PC-3 (cell line): Measurements from ENCODE around the gene PYROXD2. TPM values are rescaled to one million over a fixed set of nuclear protein-coding genes. Genes with fewer than 3 reads are reported as not detected.

ENCODE experiments used
- ATAC-seq: fragments of 200-7000 bp; cut with Tn5 transposase; 2 replicates; pipeline ENCODE4 v1.9.1; 2020; ENCODE audit warnings: mild to moderate bottlenecking, moderate library complexity
- BruUV-seq: library from RNA; stranded (reverse); fragments of 400-500 nt; replicated peaks from 2 replicates; lab custom pipeline; 2021; lab: Mats Ljungman, UMichigan
- CTCF ChIA-PET: fragments of 300-600 bp; sonication (Branson Sonifier 250); formaldehyde crosslinking; loops from one replicate; lab custom pipeline; 2022; ENCODE audit warnings: antibody characterized with exemption; lab: Charles Lee
- POLR2A ChIA-PET: fragments of 300-600 bp; sonication (Branson Sonifier 250); formaldehyde crosslinking; loops from one replicate; lab custom pipeline; 2022; ENCODE audit warnings: antibody characterized with exemption; ENCODE audit not compliant: unreplicated experiment; lab: Charles Lee
- DNase-seq: peaks from one replicate; pipeline ENCODE4 v3.0.0-alpha.2; 2015
- H2AFZ ChIP-seq: fragments of 300-600 bp; sonication (generic); 2 replicates; pipeline ENCODE4 v1.6.0; 2016; ENCODE audit warnings: antibody characterized with exemption, low read length
- H3F3A ChIP-seq: fragments of 300-600 bp; sonication (generic); one replicate; pipeline ENCODE4 v1.6.0; 2017; ENCODE audit warnings: antibody characterized with exemption, low read length, control low read depth, mild to moderate bottlenecking; ENCODE audit not compliant: unreplicated experiment
- H3K27ac ChIP-seq: fragments of 300-600 bp; sonication (generic); 2 replicates; pipeline ENCODE4 v1.5.1; 2016; ENCODE audit warnings: mild to moderate bottlenecking, low read length
- H3K27me3 ChIP-seq: fragments of 300-600 bp; sonication (generic); 2 replicates; pipeline ENCODE4 v1.6.1; 2016; ENCODE audit warnings: low read length, mixed read lengths
- H3K36me3 ChIP-seq: fragments of 300-600 bp; sonication (generic); 2 replicates; pipeline ENCODE4 v1.6.1; 2016; ENCODE audit warnings: low read depth, mixed run types, low read length, mixed read lengths
- H3K4me1 ChIP-seq: fragments of 300-600 bp; sonication (generic); 2 replicates; pipeline ENCODE4 v1.5.1; 2016; ENCODE audit warnings: low read length; ENCODE audit not compliant: insufficient read depth
- H3K4me2 ChIP-seq: fragments of 300-600 bp; sonication (generic); 2 replicates; pipeline ENCODE4 v1.6.0; 2016; ENCODE audit warnings: low read length
- H3K4me3 ChIP-seq: fragments of 300-600 bp; sonication (generic); 2 replicates; pipeline ENCODE4 v1.5.1; 2016; ENCODE audit warnings: mild to moderate bottlenecking, low read length, mixed read lengths
- H3K79me2 ChIP-seq: fragments of 300-600 bp; sonication (generic); 2 replicates; pipeline ENCODE4 v1.6.1; 2017; ENCODE audit warnings: low read length, mixed read lengths
- H3K9ac ChIP-seq: fragments of 300-600 bp; sonication (generic); 2 replicates; pipeline ENCODE4 v1.6.0; 2016; ENCODE audit warnings: mild to moderate bottlenecking, low read length
- H3K9me2 ChIP-seq: fragments of 300-600 bp; sonication (generic); replicated peaks from 2 replicates; pipeline ENCODE4 v1.6.1; 2016; ENCODE audit warnings: mixed run types, low read length, mixed read lengths
- H3K9me3 ChIP-seq: fragments of 300-600 bp; sonication (generic); 2 replicates; pipeline ENCODE4 v1.6.1; 2016; ENCODE audit warnings: low read length, mixed read lengths
- H4K20me1 ChIP-seq: fragments of 300-600 bp; sonication (generic); 2 replicates; pipeline ENCODE4 v1.6.1; 2016; ENCODE audit warnings: low read length, mixed read lengths
- CTCF ChIP-seq: fragments of 300-600 bp; sonication (generic); conservative IDR thresholded peaks from 2 replicates; pipeline ENCODE4 v1.5.1; 2017; ENCODE audit warnings: antibody characterized with exemption, low read depth, mild to moderate bottlenecking, low read length
- EZH2 ChIP-seq: fragments of 300-600 bp; sonication (generic); IDR thresholded peaks from one replicate; pipeline ENCODE4 v1.6.1; 2017; ENCODE audit warnings: antibody characterized with exemption, mild to moderate bottlenecking, low read length; ENCODE audit not compliant: unreplicated experiment
- EZH2phosphoT487 ChIP-seq: fragments of 300-600 bp; sonication (generic); IDR thresholded peaks from 2 replicates; pipeline ENCODE4 v1.6.1; 2018; ENCODE audit warnings: mild to moderate bottlenecking, antibody characterized with exemption, low read length, borderline replicate concordance
- intact Hi-C: fragments of 100-400 bp; cut with micrococcal nuclease; formaldehyde crosslinking; loops from 2 replicates; pipeline ENCODE4 v1.9.0; 2023
- total RNA-seq: library from RNA; depleted of rRNA; stranded (reverse); fragments of >200 nt; gene quantifications from 2 replicates; pipeline ENCODE4 v1.2.3, GENCODE V29; 2014

The PYROXD2 gene
- total RNA-seq, 1 experiment from 2014 or later = 3.1 TPM

GRCh38 chr10:98429320-98430072 lies 14.5 kb upstream of the PYROXD2 start:
- H3K4me1 ChIP-seq = peaks cover 7% of the 10 kb centered on the region
- no peaks in the 10 kb centered on the region for H3F3A ChIP-seq
- H2AFZ ChIP-seq = no peak overlapping the region
- H3K9me2 ChIP-seq = no peaks in the 10 kb centered on the region
- no peak for TF ChIP-seq EZH2phosphoT487
- TF ChIP-seq CTCF = no peak
- TF ChIP-seq EZH2 = no peak
- H3K4me2 ChIP-seq = no peak overlapping the region
- no peak overlapping the region for H3K9ac ChIP-seq
- intact Hi-C loops = no loop called here
- no peaks in the 10 kb centered on the region for H3K36me3 ChIP-seq
- no peak overlapping the region for H3K27ac ChIP-seq
- no peak for DNase-seq
- H3K9me3 ChIP-seq = no peaks in the 10 kb centered on the region
- ATAC-seq = no peak
- no peaks in the 10 kb centered on the region for H4K20me1 ChIP-seq
- POLR2A ChIA-PET = no interaction called here
- no peak overlapping the region for H3K4me3 ChIP-seq
- no peaks in the 10 kb centered on the region for H3K27me3 ChIP-seq
- CTCF ChIA-PET = no interaction called here
- BruUV-seq = no TSS peak
- H3K79me2 ChIP-seq = no peaks in the 10 kb centered on the region

- TF ChIP-seq CTCF (no peak), EZH2phosphoT487 (no peak), EZH2 (no peak)
- Histone ChIP-seq H3K4me1 (no peaks in the 10 kb centered on the region), H3K9ac (no peak overlapping the region), H3K4me2 (no peak overlapping the region), H3K4me3 (no peak overlapping the region), H3K9me2 (no peaks in the 10 kb centered on the region), H3K27me3 (no peaks in the 10 kb centered on the region), H2AFZ (no peak overlapping the region), H3F3A (no peaks in the 10 kb centered on the region), H3K9me3 (no peaks in the 10 kb centered on the region), H3K27ac (no peak overlapping the region), H4K20me1 (no peaks in the 10 kb centered on the region), H3K36me3 (no peaks in the 10 kb centered on the region), H3K79me2 (no peaks in the 10 kb centered on the region)
- ATAC-seq (no peak), DNase-seq (no peak)
- CTCF ChIA-PET = no interaction called here
- POLR2A ChIA-PET = interaction anchor here (0.7 kb wide), 1 partner anchor 70 kb away, joined by 18 read pairs; no protein-coding TSS in a partner anchor
- intact Hi-C loops = no loop called here
- BruUV-seq = no TSS peak
Observed at GRCh38 chr10:98427011-98427515, 12.1 kb upstream of the PYROXD2 start.
